GM12873 (cell line): ENCODE data around the gene SLC9A4.

Experiments
- CTCF ChIP-seq: IDR thresholded peaks from 2 replicates; pipeline ENCODE4 v1.5.1; 2012; ENCODE audit warnings: low read depth, mild to moderate bottlenecking, moderate library complexity, low read length, control low read depth; ENCODE audit not compliant: insufficient read depth; ENCODE audit errors: missing control alignments

SLC9A4 gene

GRCh38 chr2:102439065-102439695, 33.8 kb upstream of the SLC9A4 start:
- no peak for TF ChIP-seq CTCF

- TF ChIP-seq CTCF, result peak; percentile 74
Observed at GRCh38 chr2:102442967-102443828, 29.8 kb upstream of the SLC9A4 start.

- TF ChIP-seq CTCF, result no peak
Observed at GRCh38 chr2:102444233-102444632, 28.8 kb upstream of the SLC9A4 start.

GRCh38 chr2:102446936-102447335, 26.1 kb upstream of the SLC9A4 start:
- no peak for TF ChIP-seq CTCF

GRCh38 chr2:102449370-102449974, 23.6 kb upstream of the SLC9A4 start:
- TF ChIP-seq CTCF, result peak; percentile 60

- TF ChIP-seq CTCF, result no peak
Observed at GRCh38 chr2:102451968-102452367, 21.1 kb upstream of the SLC9A4 start.

- no peak for TF ChIP-seq CTCF
Observed at GRCh38 chr2:102453501-102453900, 19.5 kb upstream of the SLC9A4 start.
